Measurements from ENCODE around the gene POMT1.

DNA sequence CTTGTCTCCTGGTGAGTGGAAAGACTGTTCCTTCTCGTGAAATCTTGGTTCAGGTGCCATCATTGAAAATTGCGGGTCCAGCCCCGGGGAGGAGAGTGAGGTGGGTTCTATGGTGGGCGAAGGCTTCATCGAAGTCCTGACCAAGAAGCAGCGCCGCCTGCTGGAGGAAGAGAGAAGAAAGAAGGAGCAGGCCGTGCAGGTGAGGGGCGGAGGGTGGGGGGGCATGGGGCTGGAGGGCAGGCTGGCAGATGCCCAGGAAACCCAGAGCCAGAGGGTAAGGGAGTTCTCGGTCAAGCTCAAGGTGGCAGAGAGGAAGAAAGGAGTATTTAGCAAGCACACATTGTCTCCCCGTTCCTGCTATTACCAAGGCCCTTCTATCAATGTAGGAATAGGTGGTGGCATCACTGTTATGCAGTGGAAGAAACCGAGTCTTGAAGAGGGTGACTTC is 24.3 kb upstream of the POMT1 start:
- no peak for TF ChIP-seq EP300 (IDR thresholded peaks at IDR 0.05)
- TF ChIP-seq, protein P1, sequence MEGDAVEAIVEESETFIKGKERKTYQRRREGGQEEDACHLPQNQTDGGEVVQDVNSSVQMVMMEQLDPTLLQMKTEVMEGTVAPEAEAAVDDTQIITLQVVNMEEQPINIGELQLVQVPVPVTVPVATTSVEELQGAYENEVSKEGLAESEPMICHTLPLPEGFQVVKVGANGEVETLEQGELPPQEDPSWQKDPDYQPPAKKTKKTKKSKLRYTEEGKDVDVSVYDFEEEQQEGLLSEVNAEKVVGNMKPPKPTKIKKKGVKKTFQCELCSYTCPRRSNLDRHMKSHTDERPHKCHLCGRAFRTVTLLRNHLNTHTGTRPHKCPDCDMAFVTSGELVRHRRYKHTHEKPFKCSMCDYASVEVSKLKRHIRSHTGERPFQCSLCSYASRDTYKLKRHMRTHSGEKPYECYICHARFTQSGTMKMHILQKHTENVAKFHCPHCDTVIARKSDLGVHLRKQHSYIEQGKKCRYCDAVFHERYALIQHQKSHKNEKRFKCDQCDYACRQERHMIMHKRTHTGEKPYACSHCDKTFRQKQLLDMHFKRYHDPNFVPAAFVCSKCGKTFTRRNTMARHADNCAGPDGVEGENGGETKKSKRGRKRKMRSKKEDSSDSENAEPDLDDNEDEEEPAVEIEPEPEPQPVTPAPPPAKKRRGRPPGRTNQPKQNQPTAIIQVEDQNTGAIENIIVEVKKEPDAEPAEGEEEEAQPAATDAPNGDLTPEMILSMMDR (IDR thresholded peaks at IDR 0.05): peak; percentile 19 to 58 (median 36)
- no peak for TF ChIP-seq POLR2A (IDR thresholded peaks at IDR 0.05)
